ENCODE measurements around the gene TECPR2. TPM values are rescaled to one million over a fixed set of nuclear protein-coding genes. Genes with fewer than 3 reads are reported as not detected.

The TECPR2 gene
- total RNA-seq, 4 donors from 2014 or later, result 28.7 to 54.8 (median 36.6) TPM

GRCh38 chr14:102341566-102341965 lies 21.2 kb upstream of the TECPR2 start:
- Histone ChIP-seq H3K4me3 (no peak overlapping the region), H3K4me1 (no peaks in the 10 kb centered on the region), H3K9me3 (no peaks in the 10 kb centered on the region), H3K27me3 (no peaks in the 10 kb centered on the region), H3K27ac (replicated peaks in 1 of 4) (no peak overlapping the region), H3K36me3 (peaks cover 33 to 96% (median 89%) of the 10 kb centered on the region in 4 donors)
- intact Hi-C loops (cut with DNase I), result loop anchor here (5.0 kb wide), 1 partner anchor 346 kb away; no protein-coding TSS in a partner anchor
- TF ChIP-seq POLR2A (IDR thresholded peaks at IDR 0.05; ENCODE audit: low read depth), result no peak
- no peak for TF ChIP-seq CTCF (IDR thresholded peaks at IDR 0.05)
- no peak for TF ChIP-seq EP300 (IDR thresholded peaks at IDR 0.05)
- TF ChIP-seq POLR2AphosphoS5 (IDR thresholded peaks at IDR 0.05), result no peak
- WGBS, result 100% methylated on average over 2 of the region's 8 CpGs
- no peak for DNase-seq (ENCODE audit: extremely low spot score)

GRCh38 chr14:102342238-102342637 lies 20.5 kb upstream of the TECPR2 start:
- intact Hi-C loops (cut with DNase I), result loop anchor here (5.0 kb wide), 1 partner anchor 345 kb away; no protein-coding TSS in a partner anchor
- no peaks in the 10 kb centered on the region for H3K27me3 ChIP-seq
- H3K9me3 ChIP-seq, result no peaks in the 10 kb centered on the region
- DNase-seq (ENCODE audit: extremely low spot score), result no peak
- H3K4me3 ChIP-seq, result no peak overlapping the region
- peaks cover 40 to 96% (median 90%) of the 10 kb centered on the region in 4 donors for H3K36me3 ChIP-seq
- 76% methylated on average over 5 of the region's 5 CpGs for WGBS
- TF ChIP-seq POLR2AphosphoS5 (IDR thresholded peaks at IDR 0.05) (no peak), EP300 (IDR thresholded peaks at IDR 0.05) (no peak), CTCF (IDR thresholded peaks at IDR 0.05) (no peak), POLR2A (IDR thresholded peaks at IDR 0.05; ENCODE audit: low read depth) (no peak)
- H3K4me1 ChIP-seq, result no peaks in the 10 kb centered on the region
- H3K27ac ChIP-seq (replicated peaks in 1 of 4), result no peak overlapping the region

- Histone ChIP-seq H3K4me3 (no peak overlapping the region), H3K4me1 (no peaks in the 10 kb centered on the region), H3K9me3 (no peaks in the 10 kb centered on the region), H3K27me3 (no peaks in the 10 kb centered on the region), H3K27ac (replicated peaks in 1 of 4) (no peak overlapping the region), H3K36me3 (peaks cover 52 to 98% (median 96%) of the 10 kb centered on the region in 4 donors)
- no peak for DNase-seq (ENCODE audit: extremely low spot score)
- WGBS, result 85% methylated on average over 6 of the region's 7 CpGs
- intact Hi-C loops (cut with DNase I), result loop anchor here (5.0 kb wide), 1 partner anchor 343 kb away; no protein-coding TSS in a partner anchor
- TF ChIP-seq POLR2A (IDR thresholded peaks at IDR 0.05; ENCODE audit: low read depth) (no peak), CTCF (IDR thresholded peaks at IDR 0.05) (no peak), POLR2AphosphoS5 (IDR thresholded peaks at IDR 0.05) (no peak), EP300 (IDR thresholded peaks at IDR 0.05) (no peak)
Measured at GRCh38 chr14:102344084-102344483, 18.7 kb upstream of the TECPR2 start.

GRCh38 chr14:102344485-102344884 lies 18.3 kb upstream of the TECPR2 start:
- 69% methylated on average over 4 of the region's 5 CpGs for WGBS
- intact Hi-C loops (cut with DNase I), result loop anchor here (5.0 kb wide), 1 partner anchor 343 kb away; no protein-coding TSS in a partner anchor
- H3K36me3 ChIP-seq, result peaks cover 54 to 98% (median 96%) of the 10 kb centered on the region in 4 donors

More at GRCh38 chr14:102344485-102344884, 18.3 kb upstream of the TECPR2 start:
- Histone ChIP-seq H3K4me1 (no peaks in the 10 kb centered on the region), H3K27me3 (no peaks in the 10 kb centered on the region), H3K9me3 (no peaks in the 10 kb centered on the region), H3K4me3 (no peak overlapping the region), H3K27ac (replicated peaks in 1 of 4) (no peak overlapping the region)
- DNase-seq (ENCODE audit: extremely low spot score), result no peak
- TF ChIP-seq CTCF (IDR thresholded peaks at IDR 0.05) (no peak), POLR2AphosphoS5 (IDR thresholded peaks at IDR 0.05) (no peak), POLR2A (IDR thresholded peaks at IDR 0.05; ENCODE audit: low read depth) (no peak), EP300 (IDR thresholded peaks at IDR 0.05) (no peak)
